Esophagus muscularis mucosa (tissue), 4 donors: ENCODE results near the gene REX1BD.

Experiments used
- EP300 ChIP-seq: sonication (generic); formaldehyde crosslinking; IDR thresholded peaks from one replicate; pipeline ENCODE4 v1.6.1; 2017; ENCODE audit warnings: antibody characterized with exemption
- POLR2A ChIP-seq: fragments of 450-650 bp; IDR thresholded peaks from one replicate; pipeline ENCODE4 v1.6.1; 2017; ENCODE audit warnings: antibody characterized with exemption, moderate library complexity, mild to moderate bottlenecking, low read depth
- TF ChIP-seq, protein P1 (sequence below), 3 experiments: fragments of 200-600 bp in 2 of 3; fragments of 450-650 bp in 1 of 3; sonication (generic) in 2 of 3; IDR thresholded peaks; one replicate each; pipeline ENCODE4 v1.5.1; 2017 to 2019; ENCODE audit warnings: antibody characterized with exemption in 3 of 3, mild to moderate bottlenecking in 2 of 3, moderate library complexity in 1 of 3

DNA sequence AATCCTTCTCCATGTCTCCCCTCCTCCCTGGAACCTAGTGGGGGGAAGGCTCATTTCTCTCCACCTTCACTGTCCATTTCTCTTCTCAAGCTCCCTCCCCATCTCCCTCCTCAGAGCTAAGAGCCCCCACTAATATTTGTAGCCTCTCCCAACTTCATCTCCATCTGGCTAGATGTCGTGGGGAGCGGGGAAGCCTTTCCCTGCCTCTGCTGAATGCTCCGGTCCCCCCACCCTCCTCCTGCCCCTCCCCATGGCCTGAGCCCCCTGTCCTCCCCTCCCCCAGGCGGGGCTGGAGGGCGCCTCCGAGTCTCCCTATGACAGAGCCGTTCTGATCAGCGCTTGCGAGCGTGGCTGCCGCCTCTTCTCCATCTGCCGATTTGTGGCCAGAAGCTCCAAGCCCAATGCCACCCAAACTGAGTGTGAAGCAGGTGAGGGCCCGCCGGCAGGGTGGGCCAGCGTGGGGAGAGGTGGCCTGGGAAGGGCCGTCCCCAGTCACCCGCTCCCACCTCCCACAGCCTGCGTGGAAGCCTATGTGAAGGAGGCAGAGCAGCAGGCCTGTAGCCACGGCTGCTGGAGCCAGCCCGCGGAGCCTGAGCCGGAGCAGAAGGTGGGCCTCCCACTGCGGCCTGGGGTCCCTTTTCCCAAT is 25.1 kb downstream of the REX1BD start:
- TF ChIP-seq POLR2A (no peak), EP300 (no peak)
- TF ChIP-seq, protein P1, sequence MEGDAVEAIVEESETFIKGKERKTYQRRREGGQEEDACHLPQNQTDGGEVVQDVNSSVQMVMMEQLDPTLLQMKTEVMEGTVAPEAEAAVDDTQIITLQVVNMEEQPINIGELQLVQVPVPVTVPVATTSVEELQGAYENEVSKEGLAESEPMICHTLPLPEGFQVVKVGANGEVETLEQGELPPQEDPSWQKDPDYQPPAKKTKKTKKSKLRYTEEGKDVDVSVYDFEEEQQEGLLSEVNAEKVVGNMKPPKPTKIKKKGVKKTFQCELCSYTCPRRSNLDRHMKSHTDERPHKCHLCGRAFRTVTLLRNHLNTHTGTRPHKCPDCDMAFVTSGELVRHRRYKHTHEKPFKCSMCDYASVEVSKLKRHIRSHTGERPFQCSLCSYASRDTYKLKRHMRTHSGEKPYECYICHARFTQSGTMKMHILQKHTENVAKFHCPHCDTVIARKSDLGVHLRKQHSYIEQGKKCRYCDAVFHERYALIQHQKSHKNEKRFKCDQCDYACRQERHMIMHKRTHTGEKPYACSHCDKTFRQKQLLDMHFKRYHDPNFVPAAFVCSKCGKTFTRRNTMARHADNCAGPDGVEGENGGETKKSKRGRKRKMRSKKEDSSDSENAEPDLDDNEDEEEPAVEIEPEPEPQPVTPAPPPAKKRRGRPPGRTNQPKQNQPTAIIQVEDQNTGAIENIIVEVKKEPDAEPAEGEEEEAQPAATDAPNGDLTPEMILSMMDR (IDR thresholded peaks at IDR 0.05): no peak
